ENCODE results near the gene KRTAP12-4. TPM values are rescaled to one million over a fixed set of nuclear protein-coding genes. Genes with fewer than 3 reads are reported as not detected.

KRTAP12-4 gene
- total and polyA plus RNA-seq, 9 of the 15 experiments (the other 6 are each of a cell fraction or from before 2014, with no cell fraction given): not detected

DNA sequence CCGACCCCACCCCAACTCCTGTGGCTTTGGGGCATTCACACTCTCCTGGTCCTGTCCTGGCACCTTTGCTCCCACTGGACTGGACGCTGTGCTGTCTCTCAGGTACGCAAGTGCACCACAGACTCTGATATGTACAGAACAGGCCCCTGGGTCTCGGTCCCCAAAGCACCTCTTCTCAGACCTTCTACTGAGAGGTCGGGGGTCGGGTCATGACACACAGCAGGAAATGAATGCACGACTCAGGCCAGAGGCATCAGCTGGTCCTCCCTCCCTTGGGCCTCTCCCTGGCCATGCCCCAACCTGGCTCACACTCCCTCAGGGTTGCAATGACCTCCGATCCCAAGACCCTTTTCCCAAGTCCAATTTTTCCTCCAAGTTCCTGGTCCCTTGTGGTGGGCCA is 40.7 kb upstream of the KRTAP12-4 start (continued):
- TF ChIP-seq CHD7 (IDR thresholded peaks at IDR 0.05; ENCODE audit: low read depth, low read length): no peak
- TF ChIP-seq, protein P1, sequence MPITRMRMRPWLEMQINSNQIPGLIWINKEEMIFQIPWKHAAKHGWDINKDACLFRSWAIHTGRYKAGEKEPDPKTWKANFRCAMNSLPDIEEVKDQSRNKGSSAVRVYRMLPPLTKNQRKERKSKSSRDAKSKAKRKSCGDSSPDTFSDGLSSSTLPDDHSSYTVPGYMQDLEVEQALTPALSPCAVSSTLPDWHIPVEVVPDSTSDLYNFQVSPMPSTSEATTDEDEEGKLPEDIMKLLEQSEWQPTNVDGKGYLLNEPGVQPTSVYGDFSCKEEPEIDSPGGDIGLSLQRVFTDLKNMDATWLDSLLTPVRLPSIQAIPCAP (CRISPR knock-in tag; IDR thresholded peaks at IDR 0.05; ENCODE audit: borderline replicate concordance): no peak
- no peak for TF ChIP-seq GATAD2A (IDR thresholded peaks at IDR 0.05)
- TF ChIP-seq ZNF431 (CRISPR knock-in tag; IDR thresholded peaks at IDR 0.05): no peak
- no peak for TF ChIP-seq PCBP2 (IDR thresholded peaks at IDR 0.05; ENCODE audit: low read depth, low read length, poor library complexity, severe bottlenecking)
